Measurements from ENCODE around the gene SDK1.

The SDK1 gene

DNA sequence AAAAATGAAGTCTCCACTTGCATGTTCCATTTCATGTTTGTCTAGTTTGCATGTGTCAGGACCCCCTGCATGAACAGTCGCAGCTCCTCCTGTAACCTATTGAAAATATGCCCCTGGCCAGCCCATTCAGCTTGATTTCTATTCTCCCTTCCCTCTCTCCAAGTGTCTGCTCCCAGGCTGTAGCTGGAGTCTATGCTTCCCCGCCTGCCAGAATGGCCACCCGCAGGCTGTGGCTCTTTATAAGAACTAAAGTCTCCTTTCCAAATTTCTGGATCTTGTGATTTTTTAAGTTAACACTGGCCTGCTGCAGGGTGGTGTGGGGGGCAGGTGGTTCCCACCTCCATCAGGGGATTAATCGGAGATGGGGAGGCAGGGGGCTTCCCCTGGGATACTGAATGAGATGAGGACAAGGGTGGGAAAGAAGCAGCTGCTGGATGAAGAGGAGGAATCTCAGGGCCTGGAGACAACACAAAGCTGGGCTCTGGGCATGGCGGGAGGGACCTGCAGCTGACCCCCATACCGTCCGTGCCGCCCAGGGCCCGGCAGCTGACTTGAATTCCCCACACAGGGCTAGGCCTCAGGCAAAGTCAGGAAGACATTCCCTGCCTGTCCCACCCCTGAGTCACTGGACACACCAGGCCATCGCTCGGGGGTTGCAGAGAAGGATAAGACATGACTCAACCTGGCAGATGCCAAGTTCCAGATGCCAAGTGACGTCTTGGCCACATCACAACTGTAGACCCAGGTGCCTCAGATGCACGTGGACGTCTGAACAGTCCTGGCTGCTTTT is 981.6 kb downstream of the SDK1 start:
- TF ChIP-seq, protein P1, sequence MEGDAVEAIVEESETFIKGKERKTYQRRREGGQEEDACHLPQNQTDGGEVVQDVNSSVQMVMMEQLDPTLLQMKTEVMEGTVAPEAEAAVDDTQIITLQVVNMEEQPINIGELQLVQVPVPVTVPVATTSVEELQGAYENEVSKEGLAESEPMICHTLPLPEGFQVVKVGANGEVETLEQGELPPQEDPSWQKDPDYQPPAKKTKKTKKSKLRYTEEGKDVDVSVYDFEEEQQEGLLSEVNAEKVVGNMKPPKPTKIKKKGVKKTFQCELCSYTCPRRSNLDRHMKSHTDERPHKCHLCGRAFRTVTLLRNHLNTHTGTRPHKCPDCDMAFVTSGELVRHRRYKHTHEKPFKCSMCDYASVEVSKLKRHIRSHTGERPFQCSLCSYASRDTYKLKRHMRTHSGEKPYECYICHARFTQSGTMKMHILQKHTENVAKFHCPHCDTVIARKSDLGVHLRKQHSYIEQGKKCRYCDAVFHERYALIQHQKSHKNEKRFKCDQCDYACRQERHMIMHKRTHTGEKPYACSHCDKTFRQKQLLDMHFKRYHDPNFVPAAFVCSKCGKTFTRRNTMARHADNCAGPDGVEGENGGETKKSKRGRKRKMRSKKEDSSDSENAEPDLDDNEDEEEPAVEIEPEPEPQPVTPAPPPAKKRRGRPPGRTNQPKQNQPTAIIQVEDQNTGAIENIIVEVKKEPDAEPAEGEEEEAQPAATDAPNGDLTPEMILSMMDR (conservative IDR thresholded peaks at IDR 0.05; ENCODE audit: low read depth, low read length): no peak
- H3K4me3 ChIP-seq (ENCODE audit: low read depth, low read length): no peak overlapping the region
- no peak for DNase-seq (ENCODE audit: low read depth)

DNA sequence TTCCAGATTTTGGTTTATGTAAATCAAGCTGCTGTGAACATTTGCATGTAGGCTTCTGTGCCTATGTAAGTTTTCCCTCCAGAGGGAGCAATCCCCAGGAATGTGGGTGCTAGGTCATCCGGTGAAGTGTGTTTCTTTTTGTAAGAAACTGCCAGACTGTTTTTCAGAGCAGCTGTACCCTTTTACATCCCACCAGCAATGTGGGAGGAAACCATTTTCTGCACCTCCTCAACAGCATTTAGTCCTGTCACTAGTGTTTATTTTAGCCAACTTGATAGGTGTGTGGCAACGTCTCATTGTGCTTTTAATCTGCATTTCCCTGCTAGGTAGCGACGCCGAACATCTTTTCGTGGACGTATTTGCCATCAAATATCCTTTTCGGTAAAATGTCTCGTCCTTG is 985.3 kb downstream of the SDK1 start:
- no peak overlapping the region for H3K4me3 ChIP-seq (ENCODE audit: low read depth, low read length)
- TF ChIP-seq, protein P1 (conservative IDR thresholded peaks at IDR 0.05; ENCODE audit: low read depth, low read length): no peak
- DNase-seq (ENCODE audit: low read depth): no peak

DNA sequence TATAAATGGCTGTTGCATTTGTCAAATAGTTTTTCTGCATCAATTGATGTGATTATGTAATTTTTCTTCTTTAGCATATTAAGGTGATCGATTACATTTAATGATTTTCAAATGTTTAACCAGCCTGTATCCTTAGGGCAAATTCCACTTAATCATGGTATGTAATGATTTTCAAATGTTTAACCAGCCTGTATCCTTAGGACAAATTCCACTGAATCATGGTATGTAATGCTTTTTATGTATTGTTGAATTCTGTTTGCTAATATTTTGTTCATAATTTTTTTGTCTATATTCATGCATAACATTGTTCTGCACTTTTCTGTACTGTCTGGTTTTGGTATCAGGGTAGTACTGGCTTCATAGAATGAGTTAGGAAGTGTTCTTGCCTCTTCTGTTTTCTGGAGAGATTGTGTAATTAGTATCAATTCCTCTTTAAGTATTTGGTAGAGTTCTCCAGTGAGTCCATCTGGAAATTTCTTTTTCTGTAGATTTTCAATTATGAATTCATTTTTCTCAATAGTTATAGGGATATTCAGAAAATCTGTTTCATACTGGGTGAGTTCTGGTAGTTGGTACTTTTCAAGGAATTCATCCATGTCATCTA is 987.8 kb downstream of the SDK1 start:
- no peak for DNase-seq (ENCODE audit: low read depth)
- H3K4me3 ChIP-seq (ENCODE audit: low read depth, low read length): no peak overlapping the region
- TF ChIP-seq, protein P1 (conservative IDR thresholded peaks at IDR 0.05; ENCODE audit: low read depth, low read length): no peak

DNA sequence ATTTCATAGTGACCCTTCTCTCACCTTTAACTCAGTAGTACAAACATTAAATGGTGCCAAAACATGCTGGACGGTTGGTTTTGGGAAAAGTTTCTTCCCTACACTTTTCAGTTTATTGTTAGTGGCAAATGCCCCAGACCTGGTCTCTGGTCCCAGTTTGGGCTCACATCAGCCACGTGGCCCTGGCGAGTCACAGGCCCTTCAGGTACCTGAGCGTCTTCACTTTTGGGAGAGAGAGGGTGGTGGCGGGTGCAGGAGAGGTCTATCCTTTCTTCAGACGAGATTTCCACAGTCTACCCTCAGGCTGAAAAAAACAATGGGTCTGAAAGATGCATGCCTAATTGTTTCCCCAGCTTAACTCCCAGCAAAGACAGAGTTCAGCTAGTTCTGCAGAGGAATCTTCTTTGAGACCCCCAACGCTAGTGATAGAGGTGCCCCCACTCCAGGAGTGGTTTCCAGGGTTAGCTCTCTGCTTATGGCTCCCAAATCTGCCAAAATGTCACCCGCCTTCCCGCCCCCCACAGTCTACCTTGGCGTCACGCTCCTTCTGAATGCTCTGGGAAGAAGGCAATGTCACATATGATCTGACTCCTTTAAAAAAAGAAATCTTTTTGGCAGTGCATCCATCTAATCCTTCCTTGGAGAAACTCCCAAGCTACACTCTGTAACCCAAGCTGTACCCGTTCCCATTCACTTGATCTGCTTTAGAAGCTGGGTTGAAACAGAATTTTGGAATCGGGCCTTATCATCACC is 996.3 kb downstream of the SDK1 start:
- H3K4me3 ChIP-seq (ENCODE audit: low read depth, low read length): no peak overlapping the region
- TF ChIP-seq, protein P1 (conservative IDR thresholded peaks at IDR 0.05; ENCODE audit: low read depth, low read length): no peak
- DNase-seq (ENCODE audit: low read depth): no peak

DNA sequence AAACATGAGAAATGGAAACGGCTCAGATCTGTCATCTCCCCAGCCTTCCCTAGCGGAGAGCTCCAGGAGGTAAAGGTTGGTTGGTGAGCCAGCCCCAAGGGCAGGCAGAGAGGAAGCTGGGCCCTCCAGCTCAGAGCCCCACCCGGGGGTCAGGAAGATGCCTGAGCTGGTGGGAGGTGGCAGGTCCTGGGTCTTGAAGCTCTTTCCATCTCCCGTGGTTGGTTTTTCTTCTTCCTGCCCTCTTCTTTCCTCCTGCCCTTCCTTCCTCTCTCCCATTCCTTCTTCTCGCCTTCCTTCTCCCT is 996.8 kb downstream of the SDK1 start:
- H3K4me3 ChIP-seq (ENCODE audit: low read depth, low read length): no peak overlapping the region
- DNase-seq (ENCODE audit: low read depth): no peak
- TF ChIP-seq, protein P1 (conservative IDR thresholded peaks at IDR 0.05; ENCODE audit: low read depth, low read length): no peak

DNA sequence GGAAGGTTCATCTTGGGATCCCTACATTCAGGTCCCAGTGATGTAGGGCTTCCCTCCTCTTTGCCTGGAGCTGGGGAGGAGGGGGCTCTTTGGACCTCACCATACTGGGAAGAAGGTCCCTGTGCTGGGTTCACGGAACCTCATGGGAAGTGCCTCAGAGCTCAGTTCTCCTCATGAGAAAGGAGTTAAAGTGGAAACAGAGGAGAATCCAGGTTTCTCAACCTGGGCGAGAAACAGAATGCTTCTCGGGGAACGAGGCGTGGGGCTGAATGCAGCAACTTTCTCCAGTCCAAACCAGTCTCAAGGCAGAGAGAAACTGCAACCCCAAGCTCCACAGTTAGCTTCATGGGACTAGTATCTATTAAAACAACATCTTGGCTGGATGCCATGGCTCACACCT is 998.4 kb downstream of the SDK1 start:
- no peak overlapping the region for H3K4me3 ChIP-seq (ENCODE audit: low read depth, low read length)
- TF ChIP-seq, protein P1 (conservative IDR thresholded peaks at IDR 0.05; ENCODE audit: low read depth, low read length): no peak
- DNase-seq (ENCODE audit: low read depth): no peak

Data from choroid plexus epithelial cell (primary cell).